Cardiac fibroblast (primary cell): ENCODE measurements around the gene AJUBA.

ENCODE experiments used
- DNase-seq, 2 donors: peaks; one replicate each; pipeline versions ENCODE4 v3.0.0 to v3.0.0-alpha.2; 2010; ENCODE audit warnings: low read depth in 2 of 2
- H3K4me3 ChIP-seq, 2 donors: replicated peaks in 1 of 2; 1 replicate in 1 of 2; 2 replicates in 1 of 2; pipeline ENCODE4 v1.5.1; 2011; ENCODE audit warnings: low read depth in 2 of 2, low read length in 2 of 2, mild to moderate bottlenecking in 2 of 2, moderate library complexity in 1 of 2
- CTCF ChIP-seq: IDR thresholded peaks from one replicate; pipeline ENCODE4 v1.5.1; 2011; ENCODE audit warnings: low read depth, mild to moderate bottlenecking, low read length, inconsistent platforms

Gene AJUBA

GRCh38 chr14:22987291-22987690, 4.9 kb upstream of the AJUBA start:
- no peak for TF ChIP-seq CTCF
- no peak overlapping the region for H3K4me3 ChIP-seq
- DNase-seq, result no peak

DNA sequence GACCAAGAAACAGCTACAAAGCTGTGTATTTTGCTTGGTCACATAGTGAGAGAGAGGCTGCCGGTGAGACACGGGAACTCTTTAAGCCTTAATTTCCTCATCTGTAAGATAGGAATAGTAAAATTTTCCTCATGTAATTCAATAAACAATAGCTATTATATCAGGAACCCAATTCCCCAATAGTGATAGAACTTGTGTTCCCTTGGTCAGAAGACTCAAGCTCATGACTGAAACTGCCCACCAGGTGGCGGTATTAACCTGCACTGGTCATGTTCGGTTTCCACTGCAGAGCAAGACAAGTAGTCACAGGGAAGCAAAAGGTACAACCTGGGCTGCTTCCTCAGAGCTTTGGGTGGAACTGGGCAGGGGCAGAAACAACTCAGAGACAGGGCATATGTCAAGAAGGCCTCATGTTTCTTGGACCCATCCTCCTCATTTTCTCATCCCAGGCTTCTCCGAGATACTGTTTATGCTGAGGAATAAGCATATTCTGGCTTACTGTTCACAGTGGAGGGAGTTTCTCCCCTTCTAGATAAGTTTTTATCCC, 4.2 kb upstream of the AJUBA start:
- peak; percentile 92 to 93 for DNase-seq
- H3K4me3 ChIP-seq, result no peak overlapping the region
- TF ChIP-seq CTCF, result peak; percentile 88

DNA sequence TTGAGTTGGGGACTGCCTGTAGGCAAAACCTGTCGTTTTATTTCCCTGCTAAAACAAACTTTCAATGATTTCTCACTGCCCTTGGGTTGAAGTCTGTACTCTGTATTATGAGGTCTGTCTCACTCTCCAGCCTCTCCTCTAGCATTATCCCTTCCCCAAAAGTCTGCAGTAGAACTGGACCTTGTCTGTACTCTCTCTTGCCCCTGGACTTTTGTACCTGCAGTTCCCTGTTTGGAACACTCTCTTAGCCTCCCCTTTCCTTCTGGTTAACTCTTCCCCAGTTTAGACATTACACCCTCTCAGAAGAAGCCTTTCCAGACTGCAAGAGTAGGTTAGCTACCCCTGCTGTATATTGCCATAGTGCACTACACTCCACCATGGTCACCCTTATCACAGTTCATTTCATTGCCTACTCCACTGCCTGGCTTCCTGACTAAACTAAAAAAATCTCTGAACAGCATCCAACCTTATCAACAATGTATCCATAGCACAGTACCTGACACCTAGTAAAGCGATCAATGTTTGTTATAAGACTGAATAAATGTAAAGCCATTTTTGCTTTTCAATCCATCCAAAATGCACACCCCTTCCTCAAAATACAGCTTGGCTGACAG, 3.6 kb upstream of the AJUBA start:
- H3K4me3 ChIP-seq, result no peak overlapping the region
- no peak for DNase-seq
- no peak for TF ChIP-seq CTCF

DNA sequence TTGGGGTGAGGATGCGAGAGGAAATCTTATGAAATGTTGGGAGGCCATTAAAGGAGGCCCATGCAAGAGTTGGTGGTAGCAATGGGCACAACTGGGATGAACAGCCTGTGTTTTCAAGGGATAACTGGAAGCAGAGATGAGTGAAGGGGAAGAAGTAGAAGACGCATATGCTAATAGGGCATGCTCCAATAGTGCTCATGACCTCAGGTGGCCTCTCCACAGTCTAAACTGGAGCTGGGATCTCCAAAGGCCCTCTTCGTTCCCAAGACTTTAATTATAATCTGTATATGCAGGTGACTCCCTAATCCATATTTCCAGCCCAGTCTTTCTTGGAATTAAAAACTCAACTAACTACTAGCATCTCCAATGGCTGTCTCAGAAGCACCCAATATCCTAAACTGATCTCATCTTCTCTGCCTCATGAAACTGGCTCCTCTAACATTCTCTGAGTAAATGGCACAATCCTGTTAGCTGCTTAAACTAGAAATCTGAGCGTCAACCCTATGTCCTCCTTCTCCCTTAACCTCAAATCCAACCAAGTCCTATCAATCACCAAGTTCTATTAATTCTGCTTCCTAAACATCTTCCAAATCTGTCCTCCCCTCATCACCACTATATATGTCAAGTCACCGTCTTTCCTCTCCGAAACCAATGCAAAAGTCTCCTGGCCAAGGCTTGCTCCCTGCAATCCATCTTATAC, 2.8 kb upstream of the AJUBA start:
- no peak for TF ChIP-seq CTCF
- no peak for DNase-seq
- H3K4me3 ChIP-seq, result no peak overlapping the region

GRCh38 chr14:22981876-22982476, 375 bp downstream of the AJUBA start:
- TF ChIP-seq CTCF, result no peak
- DNase-seq, result peak in 1 of 2 donors; percentile 10
- peak overlapping the region; percentile 85 to 89 for H3K4me3 ChIP-seq

- peak in 1 of 2 donors; percentile 14 for DNase-seq
- TF ChIP-seq CTCF, result no peak
- peak overlapping the region; percentile 85 to 89 for H3K4me3 ChIP-seq
Measured at GRCh38 chr14:22981090-22981875, 1.1 kb downstream of the AJUBA start.
